H9 (cell line): ENCODE measurements around the gene RPP40. TPM values are rescaled to one million over a fixed set of nuclear protein-coding genes. Genes with fewer than 3 reads are reported as not detected.

Experiments
- DNase-seq: peaks from one replicate; pipeline ENCODE4 v3.0.0-alpha.2; 2017
- H2AFZ ChIP-seq: one replicate; pipeline ENCODE4 v1.6.1; 2013; ENCODE audit warnings: mild to moderate bottlenecking, low read length, control low read depth, moderate library complexity
- H2AK5ac ChIP-seq: 2 replicates; pipeline ENCODE4 v1.6.1; 2013; ENCODE audit warnings: low read length, control low read depth, mixed read lengths; ENCODE audit not compliant: insufficient read length
- H2BK120ac ChIP-seq: one replicate; pipeline ENCODE4 v1.6.1; 2013; ENCODE audit warnings: low read depth, mild to moderate bottlenecking, low read length, control low read depth, inconsistent platforms; ENCODE audit not compliant: poor library complexity, severe bottlenecking
- H2BK12ac ChIP-seq: 2 replicates; pipeline ENCODE4 v1.6.1; 2013; ENCODE audit warnings: low read length, control low read depth, mixed read lengths, low read depth; ENCODE audit not compliant: insufficient read length
- H2BK15ac ChIP-seq: 2 replicates; pipeline ENCODE4 v1.6.1; 2013; ENCODE audit warnings: low read depth, low read length, control low read depth
- H2BK20ac ChIP-seq: one replicate; pipeline ENCODE4 v1.6.1; 2013; ENCODE audit warnings: low read depth, mild to moderate bottlenecking, low read length, control low read depth, inconsistent platforms; ENCODE audit not compliant: poor library complexity, severe bottlenecking
- H2BK5ac ChIP-seq: 2 replicates; pipeline ENCODE4 v1.6.1; 2013; ENCODE audit warnings: low read length, control low read depth, mixed read lengths; ENCODE audit not compliant: insufficient read length
- H3K14ac ChIP-seq: 2 replicates; pipeline ENCODE4 v1.6.1; 2013; ENCODE audit warnings: low read length, control low read depth; ENCODE audit not compliant: insufficient read depth
- H3K18ac ChIP-seq: 2 replicates; pipeline ENCODE4 v1.6.1; 2013; ENCODE audit warnings: low read depth, mild to moderate bottlenecking, mixed read lengths, low read length, control low read depth; ENCODE audit not compliant: insufficient read length
- H3K23ac ChIP-seq: 2 replicates; pipeline ENCODE4 v1.6.1; 2013; ENCODE audit warnings: low read length, control low read depth, mixed read lengths, low read depth; ENCODE audit not compliant: insufficient read length
- H3K23me2 ChIP-seq: 2 replicates; pipeline ENCODE4 v1.6.1; 2013; ENCODE audit warnings: low read depth, mild to moderate bottlenecking, mixed read lengths, low read length, control low read depth; ENCODE audit not compliant: insufficient read length, poor library complexity, severe bottlenecking
- H3K27ac ChIP-seq: 2 replicates; pipeline ENCODE4 v1.5.1; 2013; ENCODE audit warnings: low read length, control low read depth, mixed read lengths, low read depth; ENCODE audit not compliant: insufficient read length
- H3K27me3 ChIP-seq: 2 replicates; pipeline ENCODE4 v1.6.1; 2013; ENCODE audit warnings: low read length, control low read depth, inconsistent platforms; ENCODE audit not compliant: insufficient read depth
- H3K4ac ChIP-seq: 2 replicates; pipeline ENCODE4 v1.6.1; 2013; ENCODE audit warnings: low read depth, mild to moderate bottlenecking, control low read depth, inconsistent platforms, low read length, moderate library complexity
- H3K4me1 ChIP-seq: 2 replicates; pipeline ENCODE4 v1.6.1; 2013; ENCODE audit warnings: low read length, control low read depth, inconsistent platforms; ENCODE audit not compliant: insufficient read depth
- H3K4me2 ChIP-seq: 2 replicates; pipeline ENCODE4 v1.6.1; 2013; ENCODE audit warnings: low read length, control low read depth, mixed read lengths; ENCODE audit not compliant: insufficient read length, insufficient read depth
- H3K56ac ChIP-seq: 2 replicates; pipeline ENCODE4 v1.6.1; 2013; ENCODE audit warnings: low read depth, mild to moderate bottlenecking, mixed read lengths, low read length, control low read depth; ENCODE audit not compliant: insufficient read length
- H3K79me1 ChIP-seq: 2 replicates; pipeline ENCODE4 v1.6.1; 2013; ENCODE audit warnings: low read depth, mild to moderate bottlenecking, moderate library complexity, low read length, control low read depth, inconsistent platforms; ENCODE audit not compliant: insufficient read depth, poor library complexity, severe bottlenecking
- H3K79me2 ChIP-seq: 2 replicates; pipeline ENCODE4 v1.6.1; 2013; ENCODE audit warnings: low read length, control low read depth, inconsistent platforms; ENCODE audit not compliant: insufficient read depth
- H3K9ac ChIP-seq: 2 replicates; pipeline ENCODE4 v1.6.1; 2013; ENCODE audit warnings: low read length, control low read depth, mixed read lengths; ENCODE audit not compliant: insufficient read length; ENCODE audit errors: extremely low read depth
- H3K9me3 ChIP-seq: one replicate; pipeline ENCODE4 v1.6.1; 2013; ENCODE audit warnings: low read depth, low read length, inconsistent platforms; ENCODE audit not compliant: control insufficient read depth
- H3T11ph ChIP-seq: one replicate; pipeline ENCODE4 v1.6.1; 2013; ENCODE audit warnings: mild to moderate bottlenecking, low read length, control low read depth, inconsistent platforms
- H4K20me1 ChIP-seq: one replicate; pipeline ENCODE4 v1.6.1; 2013; ENCODE audit not compliant: control insufficient read depth, insufficient read length, insufficient read depth
- H4K5ac ChIP-seq: 2 replicates; pipeline ENCODE4 v1.6.1; 2013; ENCODE audit warnings: low read depth, mild to moderate bottlenecking, mixed read lengths, low read length, control low read depth; ENCODE audit not compliant: insufficient read length
- H4K8ac ChIP-seq: replicated peaks from 2 replicates; pipeline ENCODE4 v1.6.1; 2013; ENCODE audit warnings: low read length, control low read depth, mixed read lengths, low read depth; ENCODE audit not compliant: insufficient read length
- H4K91ac ChIP-seq: 2 replicates; pipeline ENCODE4 v1.6.1; 2013; ENCODE audit warnings: low read depth, mild to moderate bottlenecking, moderate library complexity, mixed read lengths, low read length, control low read depth; ENCODE audit not compliant: insufficient read length
- H3K27ac Mint-ChIP-seq, 3 experiments: 2 replicates in 2 of 3; 3 replicates in 1 of 3; pipeline ENCODE4 v1.8.0; 2020 to 2021; ENCODE audit warnings: mixed read lengths in 3 of 3, mild to moderate bottlenecking in 1 of 3, moderate library complexity in 1 of 3
- H3K27me3 Mint-ChIP-seq: 2 replicates; pipeline ENCODE4 v1.8.0; 2021; ENCODE audit warnings: low read depth, mild to moderate bottlenecking, moderate library complexity, mixed read lengths
- H3K36me3 Mint-ChIP-seq, 3 experiments: 2 replicates in 2 of 3; 3 replicates in 1 of 3; pipeline ENCODE4 v1.8.0; 2020 to 2021; ENCODE audit warnings: low read depth in 3 of 3, mixed read lengths in 3 of 3; ENCODE audit not compliant: insufficient read depth in 1 of 3
- H3K4me1 Mint-ChIP-seq, 2 experiments: 2 replicates each; pipeline ENCODE4 v1.8.0; 2020; ENCODE audit warnings: mixed read lengths in 2 of 2
- H3K4me3 Mint-ChIP-seq, 2 experiments: 2 replicates in 1 of 2; 3 replicates in 1 of 2; pipeline ENCODE4 v1.8.0; 2020 to 2021; ENCODE audit warnings: mild to moderate bottlenecking in 2 of 2, mixed read lengths in 2 of 2, moderate library complexity in 1 of 2
- H3K9me3 Mint-ChIP-seq, 2 experiments: 2 replicates in 1 of 2; 3 replicates in 1 of 2; pipeline ENCODE4 v1.8.0; 2020; ENCODE audit warnings: mild to moderate bottlenecking in 2 of 2, mixed read lengths in 2 of 2, moderate library complexity in 1 of 2
- WGBS: extraction: QIAGEN DNeasy Blood & Tissue Kit; methylation state at CpG from one replicate; pipeline ENCODE4 v1.1.7; 2013; ENCODE audit warnings: missing lambda C conversion rate, low lambda C conversion rate, mixed read lengths; ENCODE audit not compliant: insufficient read length; ENCODE audit errors: extremely low coverage; 5-methylcytosine and 5-hydroxymethylcytosine counted together
- total RNA-seq: library from RNA; stranded (reverse); gene quantifications from 2 replicates; pipeline ENCODE4 v1.2.1, GENCODE V29; 2021
- TF ChIP-seq, protein P1 (sequence below): fragments of 200-600 bp; sonication (generic); conservative IDR thresholded peaks from 3 replicates; pipeline ENCODE4 v1.8.0; 2021; ENCODE audit warnings: antibody characterized with exemption, mild to moderate bottlenecking

The RPP40 gene
- total RNA-seq, 1 experiment from 2014 or later = 17.8 TPM

DNA sequence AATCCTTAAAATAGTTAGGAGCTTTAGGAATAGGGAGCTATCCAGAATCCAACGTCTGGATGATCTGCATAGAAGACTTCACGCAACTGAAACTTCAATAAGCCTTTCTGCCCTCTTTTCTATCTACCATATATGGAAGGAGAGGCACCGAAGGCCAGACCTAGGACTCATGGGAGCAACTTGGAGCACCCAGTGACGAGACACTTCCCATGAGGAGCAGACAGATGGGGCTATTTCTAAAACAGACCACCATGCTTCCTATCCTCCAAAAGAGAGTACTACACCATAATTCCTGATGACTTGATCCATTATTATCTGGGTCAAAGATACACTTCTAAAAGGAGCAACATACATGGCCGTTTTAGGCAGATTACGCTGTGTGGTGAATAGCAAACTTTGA is 6.0 kb downstream of the RPP40 start:
- no peaks in the 10 kb centered on the region for H3K27me3 ChIP-seq
- Mint-ChIP-seq H3K27ac (no peak overlapping the region; a peak in 1 of 7 replicates), H3K4me1 (no peaks in the 10 kb centered on the region; a peak in 1 of 4 replicates), H3K9me3 (no peaks in the 10 kb centered on the region), H3K4me3 (no peak overlapping the region), H3K36me3 (peaks cover 6 to 18% (median 10%) of the 10 kb centered on the region in 3 experiments; a peak in 5 of 7 replicates), H3K27me3 (no peaks in the 10 kb centered on the region)
- H4K8ac ChIP-seq = no peak overlapping the region
- no peaks in the 10 kb centered on the region for H3K9me3 ChIP-seq
- no peak overlapping the region for H3K18ac ChIP-seq
- no peak overlapping the region for H3K4me2 ChIP-seq
- no peak overlapping the region for H4K5ac ChIP-seq
- H2BK5ac ChIP-seq = no peak overlapping the region
- no peak overlapping the region for H3K14ac ChIP-seq
- H3K4ac ChIP-seq = no peak overlapping the region
- DNase-seq = no peak
- no peaks in the 10 kb centered on the region for H4K20me1 ChIP-seq
- no peak overlapping the region for H2BK12ac ChIP-seq
- H3K23me2 ChIP-seq = no peaks in the 10 kb centered on the region
- TF ChIP-seq, protein P1, sequence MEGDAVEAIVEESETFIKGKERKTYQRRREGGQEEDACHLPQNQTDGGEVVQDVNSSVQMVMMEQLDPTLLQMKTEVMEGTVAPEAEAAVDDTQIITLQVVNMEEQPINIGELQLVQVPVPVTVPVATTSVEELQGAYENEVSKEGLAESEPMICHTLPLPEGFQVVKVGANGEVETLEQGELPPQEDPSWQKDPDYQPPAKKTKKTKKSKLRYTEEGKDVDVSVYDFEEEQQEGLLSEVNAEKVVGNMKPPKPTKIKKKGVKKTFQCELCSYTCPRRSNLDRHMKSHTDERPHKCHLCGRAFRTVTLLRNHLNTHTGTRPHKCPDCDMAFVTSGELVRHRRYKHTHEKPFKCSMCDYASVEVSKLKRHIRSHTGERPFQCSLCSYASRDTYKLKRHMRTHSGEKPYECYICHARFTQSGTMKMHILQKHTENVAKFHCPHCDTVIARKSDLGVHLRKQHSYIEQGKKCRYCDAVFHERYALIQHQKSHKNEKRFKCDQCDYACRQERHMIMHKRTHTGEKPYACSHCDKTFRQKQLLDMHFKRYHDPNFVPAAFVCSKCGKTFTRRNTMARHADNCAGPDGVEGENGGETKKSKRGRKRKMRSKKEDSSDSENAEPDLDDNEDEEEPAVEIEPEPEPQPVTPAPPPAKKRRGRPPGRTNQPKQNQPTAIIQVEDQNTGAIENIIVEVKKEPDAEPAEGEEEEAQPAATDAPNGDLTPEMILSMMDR = 0 out of 3 replicates have a peak, but pooled peaks have one; percentile 10
- H3K23ac ChIP-seq = no peak overlapping the region
- no peaks in the 10 kb centered on the region for H3K79me2 ChIP-seq
- WGBS = no CpG with 5 or more reads among the region's 6 CpGs
- H2AK5ac ChIP-seq = no peak overlapping the region
- H3K4me1 ChIP-seq = no peaks in the 10 kb centered on the region
- H3T11ph ChIP-seq = no peak overlapping the region
- no peak overlapping the region for H2AFZ ChIP-seq
- no peak overlapping the region for H2BK15ac ChIP-seq
- no peaks in the 10 kb centered on the region for H3K79me1 ChIP-seq
- no peak overlapping the region for H3K9ac ChIP-seq
- H2BK120ac ChIP-seq = no peak overlapping the region
- no peak overlapping the region for H3K27ac ChIP-seq
- no peak overlapping the region for H4K91ac ChIP-seq
- H3K56ac ChIP-seq = no peak overlapping the region
- no peak overlapping the region for H2BK20ac ChIP-seq
